ENCODE measurements around the gene TAF15. TPM values are rescaled to one million over a fixed set of nuclear protein-coding genes. Genes with fewer than 3 reads are reported as not detected.

Gene TAF15
- polyA plus RNA-seq, 1 donor (not counting 4 experiments of a cell fraction or from before 2014, with no cell fraction given): 101 TPM

- dilution Hi-C loops (cut with MboI; ENCODE audit: extremely low pct_ligation_motif_present, low sequenced_read_pairs): no loop called here
- FAIRE-seq (no peak), DNase-seq (ENCODE audit: low read depth, low spot score) (no peak)
- Histone ChIP-seq H3K27ac (ENCODE audit: control insufficient read depth, insufficient read depth, low read length) (no peak overlapping the region), H4K20me1 (ENCODE audit: control insufficient read depth, extremely low read depth, insufficient read depth, low read length) (no peaks in the 10 kb centered on the region), H3K4me3 (ENCODE audit: control insufficient read depth in 2 of 3, extremely low read depth in 1 of 3, insufficient read depth in 2 of 3, low read depth in 1 of 3, low read length in 3 of 3) (no peak overlapping the region), H3K4me1 (ENCODE audit: control insufficient read depth, extremely low read depth, insufficient read depth, low read length) (peaks cover 4% of the 10 kb centered on the region), H3K9ac (ENCODE audit: control insufficient read depth, extremely low read depth, insufficient read depth, low read length) (no peak overlapping the region), H3K9me1 (ENCODE audit: control insufficient read depth, extremely low read depth, insufficient read depth, low read length) (no peaks in the 10 kb centered on the region), H3K27me3 (ENCODE audit: control insufficient read depth, extremely low read depth, insufficient read depth, low read length) (no peaks in the 10 kb centered on the region), H3K9me3 (ENCODE audit: control insufficient read depth, low read depth, low read length) (no peaks in the 10 kb centered on the region), H3K36me3 (ENCODE audit: control insufficient read depth in 2 of 2, extremely low read depth in 1 of 2, insufficient read depth in 2 of 2, low read length in 2 of 2) (no peaks in the 10 kb centered on the region), H2AFZ (ENCODE audit: control insufficient read depth, low read length) (no peak overlapping the region), H3K79me2 (ENCODE audit: control insufficient read depth, insufficient read depth, low read length) (no peaks in the 10 kb centered on the region), H3K4me2 (ENCODE audit: control insufficient read depth, extremely low read depth, insufficient read depth, low read depth, low read length) (no peak overlapping the region)
- TF ChIP-seq CTCF (optimal IDR thresholded peaks at IDR 0.05 in 1 of 3, IDR thresholded peaks at IDR 0.05 in 1 of 3, conservative IDR thresholded peaks at IDR 0.05 in 1 of 3; ENCODE audit: extremely low read depth in 1 of 3, insufficient read depth in 2 of 3, low read length in 3 of 3) (no peak), EZH2 (IDR thresholded peaks at IDR 0.05; ENCODE audit: low read length) (no peak)
Measured at GRCh38 chr17:35870906-35871819, 61.9 kb downstream of the TAF15 start.

GRCh38 chr17:35872196-35872980, 63.1 kb downstream of the TAF15 start:
- Histone ChIP-seq H3K4me3 (ENCODE audit: control insufficient read depth in 2 of 3, extremely low read depth in 1 of 3, insufficient read depth in 2 of 3, low read depth in 1 of 3, low read length in 3 of 3) (no peak overlapping the region), H3K9me3 (ENCODE audit: control insufficient read depth, low read depth, low read length) (no peaks in the 10 kb centered on the region)
- dilution Hi-C loops (cut with MboI; ENCODE audit: extremely low pct_ligation_motif_present, low sequenced_read_pairs): no loop called here

More at GRCh38 chr17:35872196-35872980, 63.1 kb downstream of the TAF15 start:
- H3K36me3 ChIP-seq (ENCODE audit: control insufficient read depth in 2 of 2, extremely low read depth in 1 of 2, insufficient read depth in 2 of 2, low read length in 2 of 2): no peaks in the 10 kb centered on the region
- TF ChIP-seq CTCF (optimal IDR thresholded peaks at IDR 0.05 in 1 of 3, IDR thresholded peaks at IDR 0.05 in 1 of 3, conservative IDR thresholded peaks at IDR 0.05 in 1 of 3; ENCODE audit: extremely low read depth in 1 of 3, insufficient read depth in 2 of 3, low read length in 3 of 3) (no peak), EZH2 (IDR thresholded peaks at IDR 0.05; ENCODE audit: low read length) (no peak)
- H3K79me2 ChIP-seq (ENCODE audit: control insufficient read depth, insufficient read depth, low read length): no peaks in the 10 kb centered on the region
- no peaks in the 10 kb centered on the region for H3K4me1 ChIP-seq (ENCODE audit: control insufficient read depth, extremely low read depth, insufficient read depth, low read length)
- H3K9me1 ChIP-seq (ENCODE audit: control insufficient read depth, extremely low read depth, insufficient read depth, low read length): no peaks in the 10 kb centered on the region
- H4K20me1 ChIP-seq (ENCODE audit: control insufficient read depth, extremely low read depth, insufficient read depth, low read length): no peaks in the 10 kb centered on the region
- no peak for FAIRE-seq
- no peak for DNase-seq (ENCODE audit: low read depth, low spot score)
- no peak overlapping the region for H3K27ac ChIP-seq (ENCODE audit: control insufficient read depth, insufficient read depth, low read length)
- H3K4me2 ChIP-seq (ENCODE audit: control insufficient read depth, extremely low read depth, insufficient read depth, low read depth, low read length): no peak overlapping the region
- H3K27me3 ChIP-seq (ENCODE audit: control insufficient read depth, extremely low read depth, insufficient read depth, low read length): no peaks in the 10 kb centered on the region
- no peak overlapping the region for H2AFZ ChIP-seq (ENCODE audit: control insufficient read depth, low read length)
- no peak overlapping the region for H3K9ac ChIP-seq (ENCODE audit: control insufficient read depth, extremely low read depth, insufficient read depth, low read length)

All from keratinocyte (primary cell).